OCI-LY3 (cell line): ENCODE data around the gene FAM53A.

Source experiments
- EZH2phosphoT487 ChIP-seq: fragments of 200-600 bp; shearing (Covaris generic); IDR thresholded peaks from 2 replicates; pipeline ENCODE4 v1.6.1; 2018; ENCODE audit warnings: antibody characterized with exemption, mixed run types, low read depth
- TF ChIP-seq, protein P1 (sequence below): fragments of 200-600, 300-600 bp; sonication (generic); IDR thresholded peaks from 2 replicates; pipeline ENCODE4 v1.5.1; 2014; ENCODE audit warnings: antibody characterized with exemption, low read length, low read depth

DNA sequence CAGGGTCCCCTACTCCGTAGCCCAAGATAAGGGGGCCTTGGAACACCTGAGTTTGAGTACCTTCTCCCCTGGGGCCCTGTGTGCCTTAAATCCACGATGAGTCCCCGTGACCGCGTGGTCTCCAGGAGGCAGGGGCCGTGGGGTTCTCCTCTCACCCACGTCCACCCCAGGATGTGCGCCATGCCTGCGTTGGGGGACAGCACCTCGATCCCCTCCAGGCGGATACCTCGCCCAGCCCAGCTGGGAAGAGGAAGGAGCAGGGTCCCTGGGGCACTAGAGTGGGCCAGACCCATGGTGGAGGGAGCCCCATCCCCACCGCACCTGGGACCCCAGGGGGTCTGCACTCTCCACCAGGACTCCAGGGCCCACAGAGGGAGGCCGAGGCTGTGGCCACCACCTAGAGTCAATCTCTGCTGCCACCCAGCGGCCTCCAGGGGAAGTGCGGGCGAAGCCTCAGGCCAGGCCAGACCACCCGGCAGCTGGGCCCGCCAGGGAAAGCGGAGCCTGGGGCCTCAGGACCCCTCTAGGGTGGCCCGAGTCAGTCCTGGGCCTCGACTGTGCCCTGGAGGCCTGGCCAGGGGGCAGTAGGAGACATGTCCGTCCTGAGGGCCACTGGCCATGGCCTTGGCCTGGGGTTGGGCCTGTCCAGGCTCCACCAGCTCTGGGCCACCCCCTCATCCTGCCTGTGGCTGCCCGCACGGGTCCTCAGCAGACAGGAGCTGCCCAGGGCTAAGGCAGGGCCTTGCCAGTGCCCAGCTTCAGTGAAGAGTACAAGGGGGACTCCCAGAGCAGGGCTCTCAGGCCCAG, 55.0 kb downstream of the FAM53A start:
- TF ChIP-seq, protein P1, sequence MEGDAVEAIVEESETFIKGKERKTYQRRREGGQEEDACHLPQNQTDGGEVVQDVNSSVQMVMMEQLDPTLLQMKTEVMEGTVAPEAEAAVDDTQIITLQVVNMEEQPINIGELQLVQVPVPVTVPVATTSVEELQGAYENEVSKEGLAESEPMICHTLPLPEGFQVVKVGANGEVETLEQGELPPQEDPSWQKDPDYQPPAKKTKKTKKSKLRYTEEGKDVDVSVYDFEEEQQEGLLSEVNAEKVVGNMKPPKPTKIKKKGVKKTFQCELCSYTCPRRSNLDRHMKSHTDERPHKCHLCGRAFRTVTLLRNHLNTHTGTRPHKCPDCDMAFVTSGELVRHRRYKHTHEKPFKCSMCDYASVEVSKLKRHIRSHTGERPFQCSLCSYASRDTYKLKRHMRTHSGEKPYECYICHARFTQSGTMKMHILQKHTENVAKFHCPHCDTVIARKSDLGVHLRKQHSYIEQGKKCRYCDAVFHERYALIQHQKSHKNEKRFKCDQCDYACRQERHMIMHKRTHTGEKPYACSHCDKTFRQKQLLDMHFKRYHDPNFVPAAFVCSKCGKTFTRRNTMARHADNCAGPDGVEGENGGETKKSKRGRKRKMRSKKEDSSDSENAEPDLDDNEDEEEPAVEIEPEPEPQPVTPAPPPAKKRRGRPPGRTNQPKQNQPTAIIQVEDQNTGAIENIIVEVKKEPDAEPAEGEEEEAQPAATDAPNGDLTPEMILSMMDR: peak; percentile 85
- TF ChIP-seq EZH2phosphoT487: no peak
